ENCODE measurements around the gene GSTK1. TPM values are rescaled to one million over a fixed set of nuclear protein-coding genes. Genes with fewer than 3 reads are reported as not detected.
A peak's percentile ranks its signal among the peaks of the same experiment; 100 is the strongest.

Gene GSTK1
- total and polyA plus RNA-seq, 9 of the 15 experiments (the other 6 are each of a cell fraction or from before 2014, with no cell fraction given) = 155 to 441 (median 233) TPM

DNA sequence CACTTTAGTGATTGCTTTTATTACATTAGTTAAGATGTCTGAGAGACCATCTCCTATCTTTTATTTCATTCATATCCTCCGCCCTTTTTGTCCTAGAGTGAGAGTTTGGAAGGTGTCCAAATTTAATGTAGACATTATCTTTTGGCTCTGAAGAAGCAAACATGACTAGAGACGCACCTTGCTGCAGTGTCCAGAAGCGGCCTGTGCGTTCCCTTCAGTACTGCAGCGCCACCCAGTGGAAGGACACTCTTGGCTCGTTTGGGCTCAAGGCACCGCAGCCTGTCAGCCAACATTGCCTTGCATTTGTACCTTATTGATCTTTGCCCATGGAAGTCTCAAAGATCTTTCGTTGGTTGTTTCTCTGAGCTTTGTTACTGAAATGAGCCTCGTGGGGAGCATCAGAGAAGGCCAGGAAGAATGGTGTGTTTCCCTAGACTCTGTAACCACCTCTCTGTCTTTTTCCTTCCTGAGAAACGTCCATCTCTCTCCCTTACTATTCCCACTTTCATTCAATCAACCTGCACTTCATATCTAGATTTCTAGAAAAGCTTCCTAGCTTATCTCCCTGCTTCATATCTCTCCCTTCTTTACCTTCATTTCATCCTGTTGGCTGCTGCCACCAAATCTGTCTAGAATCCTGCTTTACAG, 42.3 kb downstream of the GSTK1 start (continued):
- TF ChIP-seq, protein P1, sequence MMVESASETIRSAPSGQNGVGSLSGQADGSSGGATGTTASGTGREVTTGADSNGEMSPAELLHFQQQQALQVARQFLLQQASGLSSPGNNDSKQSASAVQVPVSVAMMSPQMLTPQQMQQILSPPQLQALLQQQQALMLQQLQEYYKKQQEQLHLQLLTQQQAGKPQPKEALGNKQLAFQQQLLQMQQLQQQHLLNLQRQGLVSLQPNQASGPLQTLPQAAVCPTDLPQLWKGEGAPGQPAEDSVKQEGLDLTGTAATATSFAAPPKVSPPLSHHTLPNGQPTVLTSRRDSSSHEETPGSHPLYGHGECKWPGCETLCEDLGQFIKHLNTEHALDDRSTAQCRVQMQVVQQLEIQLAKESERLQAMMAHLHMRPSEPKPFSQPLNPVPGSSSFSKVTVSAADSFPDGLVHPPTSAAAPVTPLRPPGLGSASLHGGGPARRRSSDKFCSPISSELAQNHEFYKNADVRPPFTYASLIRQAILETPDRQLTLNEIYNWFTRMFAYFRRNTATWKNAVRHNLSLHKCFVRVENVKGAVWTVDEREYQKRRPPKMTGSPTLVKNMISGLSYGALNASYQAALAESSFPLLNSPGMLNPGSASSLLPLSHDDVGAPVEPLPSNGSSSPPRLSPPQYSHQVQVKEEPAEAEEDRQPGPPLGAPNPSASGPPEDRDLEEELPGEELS (CRISPR knock-in tag; IDR thresholded peaks at IDR 0.05; ENCODE audit: borderline replicate concordance) = no peak
- TF ChIP-seq ZNF124 (CRISPR knock-in tag; IDR thresholded peaks at IDR 0.05) (no peak), CBX2 (IDR thresholded peaks at IDR 0.05; ENCODE audit: insufficient read depth, low read length, poor library complexity, severe bottlenecking) (no peak), SRF (CRISPR knock-in tag; IDR thresholded peaks at IDR 0.05) (no peak), CBX3 (IDR thresholded peaks at IDR 0.05; ENCODE audit: borderline replicate concordance in 1 of 2, low read length in 2 of 2) (0 out of 3 replicates have a peak, but pooled peaks of 1 of the 2 experiments have one; percentile 20), HDAC6 (IDR thresholded peaks at IDR 0.05; ENCODE audit: low read depth, low read length) (no peak), DNMT1 (IDR thresholded peaks at IDR 0.05) (no peak), TEAD1 (CRISPR knock-in tag; IDR thresholded peaks at IDR 0.05) (no peak), ZBTB8A (IDR thresholded peaks at IDR 0.05; ENCODE audit: partially characterized antibody) (no peak), NRF1 (conservative IDR thresholded peaks at IDR 0.05 in 1 of 2, IDR thresholded peaks at IDR 0.05 in 1 of 2) (no peak), CBFA2T3 (IDR thresholded peaks at IDR 0.05) (no peak), KDM1A (IDR thresholded peaks at IDR 0.05) (no peak), RCOR1 (IDR thresholded peaks at IDR 0.05; ENCODE audit: borderline replicate concordance in 1 of 2, low read depth in 2 of 2, low read length in 2 of 2) (peak in 1 of 2 experiments; percentile 37; a peak in 1 of 4 replicates), IFI16 (CRISPR knock-in tag; IDR thresholded peaks at IDR 0.05) (no peak), COPS2 (conservative IDR thresholded peaks at IDR 0.05) (no peak)
- TF ChIP-seq, protein P2, sequence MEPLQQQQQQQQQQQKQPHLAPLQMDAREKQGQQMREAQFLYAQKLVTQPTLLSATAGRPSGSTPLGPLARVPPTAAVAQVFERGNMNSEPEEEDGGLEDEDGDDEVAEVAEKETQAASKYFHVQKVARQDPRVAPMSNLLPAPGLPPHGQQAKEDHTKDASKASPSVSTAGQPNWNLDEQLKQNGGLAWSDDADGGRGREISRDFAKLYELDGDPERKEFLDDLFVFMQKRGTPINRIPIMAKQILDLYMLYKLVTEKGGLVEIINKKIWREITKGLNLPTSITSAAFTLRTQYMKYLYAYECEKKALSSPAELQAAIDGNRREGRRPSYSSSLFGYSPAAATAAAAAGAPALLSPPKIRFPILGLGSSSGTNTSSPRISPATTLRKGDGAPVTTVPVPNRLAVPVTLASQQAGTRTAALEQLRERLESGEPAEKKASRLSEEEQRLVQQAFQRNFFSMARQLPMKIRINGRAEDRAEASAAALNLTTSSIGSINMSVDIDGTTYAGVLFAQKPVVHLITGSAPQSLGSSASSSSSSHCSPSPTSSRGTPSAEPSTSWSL (CRISPR knock-in tag; IDR thresholded peaks at IDR 0.05; ENCODE audit: borderline replicate concordance) = no peak
- TF ChIP-seq, protein P3, sequence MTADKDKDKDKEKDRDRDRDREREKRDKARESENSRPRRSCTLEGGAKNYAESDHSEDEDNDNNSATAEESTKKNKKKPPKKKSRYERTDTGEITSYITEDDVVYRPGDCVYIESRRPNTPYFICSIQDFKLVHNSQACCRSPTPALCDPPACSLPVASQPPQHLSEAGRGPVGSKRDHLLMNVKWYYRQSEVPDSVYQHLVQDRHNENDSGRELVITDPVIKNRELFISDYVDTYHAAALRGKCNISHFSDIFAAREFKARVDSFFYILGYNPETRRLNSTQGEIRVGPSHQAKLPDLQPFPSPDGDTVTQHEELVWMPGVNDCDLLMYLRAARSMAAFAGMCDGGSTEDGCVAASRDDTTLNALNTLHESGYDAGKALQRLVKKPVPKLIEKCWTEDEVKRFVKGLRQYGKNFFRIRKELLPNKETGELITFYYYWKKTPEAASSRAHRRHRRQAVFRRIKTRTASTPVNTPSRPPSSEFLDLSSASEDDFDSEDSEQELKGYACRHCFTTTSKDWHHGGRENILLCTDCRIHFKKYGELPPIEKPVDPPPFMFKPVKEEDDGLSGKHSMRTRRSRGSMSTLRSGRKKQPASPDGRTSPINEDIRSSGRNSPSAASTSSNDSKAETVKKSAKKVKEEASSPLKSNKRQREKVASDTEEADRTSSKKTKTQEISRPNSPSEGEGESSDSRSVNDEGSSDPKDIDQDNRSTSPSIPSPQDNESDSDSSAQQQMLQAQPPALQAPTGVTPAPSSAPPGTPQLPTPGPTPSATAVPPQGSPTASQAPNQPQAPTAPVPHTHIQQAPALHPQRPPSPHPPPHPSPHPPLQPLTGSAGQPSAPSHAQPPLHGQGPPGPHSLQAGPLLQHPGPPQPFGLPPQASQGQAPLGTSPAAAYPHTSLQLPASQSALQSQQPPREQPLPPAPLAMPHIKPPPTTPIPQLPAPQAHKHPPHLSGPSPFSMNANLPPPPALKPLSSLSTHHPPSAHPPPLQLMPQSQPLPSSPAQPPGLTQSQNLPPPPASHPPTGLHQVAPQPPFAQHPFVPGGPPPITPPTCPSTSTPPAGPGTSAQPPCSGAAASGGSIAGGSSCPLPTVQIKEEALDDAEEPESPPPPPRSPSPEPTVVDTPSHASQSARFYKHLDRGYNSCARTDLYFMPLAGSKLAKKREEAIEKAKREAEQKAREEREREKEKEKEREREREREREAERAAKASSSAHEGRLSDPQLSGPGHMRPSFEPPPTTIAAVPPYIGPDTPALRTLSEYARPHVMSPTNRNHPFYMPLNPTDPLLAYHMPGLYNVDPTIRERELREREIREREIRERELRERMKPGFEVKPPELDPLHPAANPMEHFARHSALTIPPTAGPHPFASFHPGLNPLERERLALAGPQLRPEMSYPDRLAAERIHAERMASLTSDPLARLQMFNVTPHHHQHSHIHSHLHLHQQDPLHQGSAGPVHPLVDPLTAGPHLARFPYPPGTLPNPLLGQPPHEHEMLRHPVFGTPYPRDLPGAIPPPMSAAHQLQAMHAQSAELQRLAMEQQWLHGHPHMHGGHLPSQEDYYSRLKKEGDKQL (CRISPR knock-in tag; IDR thresholded peaks at IDR 0.05; ENCODE audit: borderline replicate concordance) = no peak

Data from K562 (cell line).